NCI-H2227 (cell line): ENCODE measurements around the gene RESF1.

Source experiments
- DNase-seq: peaks from one replicate; lab custom pipeline; 2025; ENCODE audit not compliant: unreplicated experiment; lab: John Stamatoyannopoulos, UW

Gene RESF1

GRCh38 chr12:31958569-31959160, 550 bp upstream of the RESF1 start:
- no peak for DNase-seq

DNA sequence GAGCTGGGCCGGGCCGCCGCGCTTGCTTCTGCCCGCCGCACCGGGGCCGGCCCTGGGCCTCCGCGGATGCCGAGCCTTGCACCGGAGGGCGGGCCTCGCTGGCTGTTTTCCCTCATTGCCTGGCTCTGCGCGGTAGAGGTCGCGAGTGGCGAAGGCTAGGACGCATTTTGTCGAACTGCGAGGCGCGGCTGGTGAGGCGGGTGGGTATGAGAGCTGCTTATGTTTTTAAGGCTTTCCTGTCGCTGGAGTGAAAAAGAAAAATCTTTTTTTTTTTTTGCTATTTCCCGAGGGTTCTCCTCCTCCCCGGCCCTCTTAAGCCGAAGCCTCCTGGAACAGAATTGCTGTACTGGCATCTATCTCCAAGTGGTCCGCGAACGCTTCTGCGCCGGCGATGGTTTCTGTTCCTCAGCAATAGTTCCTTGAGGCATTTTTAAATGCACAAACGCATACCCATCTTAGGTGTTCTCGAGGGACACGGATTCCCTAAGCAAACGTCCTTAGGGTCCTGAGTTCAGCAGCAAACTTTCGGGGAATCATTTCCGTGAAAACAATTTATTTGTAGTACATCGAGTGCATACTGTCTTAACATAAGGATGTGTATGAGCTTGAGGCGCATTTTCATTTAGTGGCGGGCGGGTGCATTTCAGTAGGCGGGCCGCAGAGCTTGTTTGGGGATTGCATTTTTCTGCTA, 631 bp downstream of the RESF1 start:
- peak; percentile 70 for DNase-seq

DNA sequence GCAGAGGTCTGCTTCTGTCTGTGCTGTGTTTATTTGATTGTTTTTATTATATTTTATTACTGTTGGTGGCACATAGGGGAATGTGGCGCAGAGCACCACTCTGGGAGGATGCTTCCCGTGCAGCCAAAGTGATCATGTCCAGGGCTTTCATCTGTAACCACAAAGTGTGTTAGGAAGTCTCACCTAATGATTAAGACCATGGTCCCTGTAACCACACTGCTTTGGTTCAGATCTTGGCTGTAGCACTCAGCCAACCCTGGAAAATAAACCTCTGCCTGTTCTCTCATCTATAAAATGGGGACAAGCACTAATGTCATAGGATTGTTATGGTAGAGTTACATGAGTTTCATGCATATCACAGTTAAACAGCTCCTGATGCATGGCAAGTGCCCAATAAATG, 1.9 kb downstream of the RESF1 start:
- DNase-seq = no peak

- DNase-seq = no peak
Measured at GRCh38 chr12:31962076-31962475, 2.9 kb downstream of the RESF1 start.

DNA sequence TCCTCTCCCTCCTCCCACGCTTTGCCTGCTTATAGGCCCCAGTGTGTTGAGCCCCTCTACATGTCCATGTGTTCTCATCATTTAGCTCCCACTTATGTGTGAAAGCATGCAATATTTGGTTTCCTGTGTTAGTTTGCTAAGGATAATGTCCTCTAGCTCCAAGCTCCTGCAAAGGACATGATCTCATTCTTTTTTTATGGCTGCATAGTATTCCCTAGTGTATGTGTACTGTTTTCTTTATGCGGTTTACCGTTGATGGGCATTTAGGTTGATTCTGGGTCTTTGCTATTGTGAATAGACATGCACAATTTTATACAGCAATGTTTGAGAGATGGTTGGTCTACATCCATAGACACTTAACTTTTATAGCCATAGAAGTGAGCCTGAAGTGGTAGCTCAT, 5.1 kb downstream of the RESF1 start:
- no peak for DNase-seq

GRCh38 chr12:31965090-31965489, 5.9 kb downstream of the RESF1 start:
- no peak for DNase-seq

GRCh38 chr12:31966558-31967205, 7.5 kb downstream of the RESF1 start:
- DNase-seq = no peak

GRCh38 chr12:31967539-31967938, 8.3 kb downstream of the RESF1 start:
- DNase-seq = no peak

DNA sequence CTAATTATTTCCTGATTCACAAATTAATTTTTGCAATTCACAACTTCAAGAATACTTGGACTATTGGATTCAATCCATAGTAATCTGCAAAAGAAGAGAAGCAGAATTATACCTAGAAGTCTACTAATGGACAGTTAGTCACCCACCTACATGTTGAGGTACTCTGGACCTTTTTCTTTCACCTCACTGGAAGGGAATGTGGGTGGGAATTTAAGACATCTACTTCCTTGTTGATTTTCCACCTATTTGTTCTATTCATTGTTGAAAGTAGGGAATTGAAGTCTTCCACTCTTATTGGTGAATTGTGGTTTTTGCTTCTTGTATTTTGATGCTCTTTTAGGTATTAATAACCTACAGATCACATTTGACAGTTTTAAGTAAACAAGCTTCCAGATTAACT, 11.0 kb downstream of the RESF1 start:
- DNase-seq = no peak

DNA sequence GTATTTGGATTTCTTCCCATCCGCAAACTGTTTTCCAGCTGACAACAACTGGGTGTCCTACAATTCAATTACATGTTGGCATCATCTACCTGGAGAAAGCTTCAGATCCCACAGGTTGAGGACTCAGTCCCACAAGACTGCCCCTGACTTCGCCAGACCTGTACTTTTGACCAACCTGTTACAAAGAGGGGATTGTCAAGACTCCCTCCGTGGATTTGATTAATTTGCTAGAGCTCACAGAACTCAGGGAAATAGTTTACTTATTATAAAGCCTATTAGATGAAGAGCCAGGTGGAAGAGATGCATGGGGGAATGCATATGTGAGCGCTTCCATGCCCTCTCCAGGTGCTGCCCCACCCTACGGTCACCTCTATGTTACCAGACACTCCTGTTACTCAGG, 14.6 kb downstream of the RESF1 start:
- no peak for DNase-seq

DNA sequence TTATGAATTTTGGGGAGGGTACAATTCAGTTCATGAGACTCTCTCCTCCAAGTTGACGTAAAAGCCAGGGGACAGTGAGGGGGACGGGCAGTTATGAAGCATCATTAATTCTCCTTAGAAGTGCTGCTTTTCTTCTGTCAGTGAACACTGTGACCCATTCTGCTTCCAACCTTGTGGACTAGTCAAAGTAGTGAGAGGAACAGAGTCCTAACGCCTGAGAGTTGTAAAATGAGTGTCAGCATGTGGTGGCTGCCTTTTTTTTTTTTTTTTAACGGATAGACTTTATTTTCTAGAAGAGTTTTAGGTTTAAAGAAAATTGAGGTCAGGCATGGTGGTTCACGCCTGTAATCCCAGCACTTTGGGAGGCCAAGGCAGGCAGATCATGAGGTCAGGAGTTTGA, 15.5 kb downstream of the RESF1 start:
- no peak for DNase-seq

DNA sequence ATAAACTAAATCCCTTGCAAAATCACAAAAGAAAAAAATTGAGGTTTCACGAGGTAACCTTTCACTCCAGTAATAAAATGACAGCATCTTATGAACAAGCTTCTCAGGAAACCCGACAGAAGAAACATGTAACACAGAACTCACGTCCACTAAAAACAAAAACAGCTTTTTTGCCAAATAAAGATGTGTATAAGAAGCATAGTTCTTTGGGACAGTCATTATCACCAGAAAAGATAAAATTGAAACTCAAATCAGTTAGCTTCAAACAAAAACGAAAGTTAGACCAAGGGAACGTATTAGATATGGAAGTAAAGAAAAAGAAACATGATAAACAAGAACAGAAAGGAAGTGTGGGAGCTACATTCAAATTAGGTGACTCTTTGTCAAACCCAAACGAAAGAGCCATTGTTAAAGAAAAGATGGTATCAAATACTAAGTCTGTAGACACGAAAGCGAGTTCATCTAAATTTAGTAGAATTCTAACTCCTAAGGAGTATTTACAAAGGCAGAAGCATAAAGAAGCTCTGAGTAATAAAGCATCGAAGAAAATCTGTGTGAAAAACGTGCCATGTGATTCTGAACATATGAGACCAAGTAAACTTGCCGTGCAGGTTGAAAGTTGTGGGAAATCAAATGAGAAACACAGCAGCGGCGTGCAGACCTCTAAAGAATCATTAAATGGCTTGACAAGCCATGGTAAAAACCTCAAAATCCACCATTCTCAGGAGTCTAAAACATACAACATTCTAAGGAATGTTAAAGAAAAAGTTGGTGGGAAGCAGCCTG, 25.8 kb downstream of the RESF1 start:
- DNase-seq = no peak

GRCh38 chr12:31985832-31986231, 26.6 kb downstream of the RESF1 start:
- no peak for DNase-seq

- no peak for DNase-seq
Measured at GRCh38 chr12:31989571-31990362, 30.6 kb downstream of the RESF1 start.

DNA sequence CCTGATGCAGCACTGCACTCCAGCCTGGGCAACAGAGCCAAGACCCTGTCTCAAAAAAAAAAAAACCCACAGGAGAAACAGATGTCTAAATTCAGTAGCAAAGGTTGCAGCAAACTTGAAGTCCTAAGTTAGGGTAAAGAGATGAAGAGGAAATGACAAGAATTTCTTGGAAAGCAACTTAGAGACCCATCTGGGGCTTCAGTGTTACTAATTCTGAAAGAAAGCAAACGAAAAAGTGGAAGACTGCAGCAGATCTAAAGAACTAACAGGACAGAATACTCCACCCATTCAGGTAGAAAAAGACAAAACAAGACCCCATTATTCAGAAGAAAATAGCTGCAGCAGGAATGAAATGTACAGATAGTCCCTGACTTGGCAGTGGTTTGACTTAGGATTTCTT, 31.9 kb downstream of the RESF1 start:
- DNase-seq = no peak

- no peak for DNase-seq
Measured at GRCh38 chr12:31991815-31992214, 32.6 kb downstream of the RESF1 start.

- no peak for DNase-seq
Measured at GRCh38 chr12:31999692-32000091, 40.5 kb downstream of the RESF1 start.

- DNase-seq = no peak
Measured at GRCh38 chr12:32000373-32001005, 41.3 kb downstream of the RESF1 start.

GRCh38 chr12:32002848-32003493, 43.8 kb downstream of the RESF1 start:
- no peak for DNase-seq

DNA sequence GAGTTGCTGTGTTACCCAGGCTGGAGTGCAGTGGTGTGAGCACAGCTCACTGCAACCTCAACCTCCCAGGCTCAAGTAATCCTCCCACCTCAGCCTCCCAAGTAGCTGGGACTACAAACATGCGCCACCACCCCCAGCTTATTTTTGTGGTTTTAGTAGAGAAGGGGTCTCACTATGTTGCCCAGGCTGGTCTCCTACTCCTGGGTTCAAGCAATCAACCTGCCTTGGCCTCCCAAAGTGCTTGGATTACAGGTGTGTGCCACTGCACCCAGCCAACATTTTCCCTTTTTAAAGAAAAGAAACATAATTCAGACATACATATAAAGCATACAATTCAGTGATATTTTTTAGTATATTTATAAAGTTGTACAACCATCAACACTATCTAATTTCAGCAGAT, 44.4 kb downstream of the RESF1 start:
- DNase-seq = no peak
